Measurements from ENCODE around the gene ACTR10.

DNA sequence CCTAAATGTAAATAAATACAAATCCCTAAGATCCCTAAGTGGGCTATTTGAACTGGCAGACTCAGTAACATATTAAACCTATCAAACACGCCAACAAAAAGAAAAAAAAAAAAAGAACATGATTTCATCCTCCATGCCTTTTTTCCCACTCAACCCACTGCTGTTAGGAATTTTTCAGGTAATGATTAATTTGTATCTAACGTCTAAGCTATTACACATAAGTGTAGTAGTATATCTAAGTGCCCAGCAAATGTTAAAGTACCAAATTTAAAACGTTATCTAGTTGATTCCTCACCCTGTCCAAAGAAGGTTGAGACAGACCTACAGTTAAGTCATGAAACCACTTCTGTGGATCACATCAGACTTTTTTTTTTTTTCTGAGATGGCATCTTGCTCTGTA is 82.0 kb downstream of the ACTR10 start:
- TF ChIP-seq CTCF (IDR thresholded peaks at IDR 0.05; ENCODE audit: insufficient read depth, low read length), result no peak
- no peak for TF ChIP-seq POLR2AphosphoS5 (IDR thresholded peaks at IDR 0.05; ENCODE audit: low read depth)
